DMS153 treated with DMSO at 0.1 percent for 48 hours (cell line): ENCODE data around the gene MEN1.

Experiments
- DNase-seq: peaks from one replicate; lab custom pipeline; 2025; ENCODE audit not compliant: unreplicated experiment; lab: John Stamatoyannopoulos, UW

MEN1 gene

GRCh38 chr11:64788321-64789215 lies 21.8 kb downstream of the MEN1 start:
- no peak for DNase-seq

GRCh38 chr11:64787526-64788320 lies 22.6 kb downstream of the MEN1 start:
- DNase-seq: no peak

- no peak for DNase-seq
Measured at GRCh38 chr11:64786308-64786707, 24.0 kb downstream of the MEN1 start.

GRCh38 chr11:64784813-64785581 lies 25.4 kb downstream of the MEN1 start:
- DNase-seq: no peak

GRCh38 chr11:64778473-64779298 lies 31.7 kb downstream of the MEN1 start, which contains the start of gene SF1:
Gene SF1 (minus strand): TSS chr11:64778542. CDS start chr11:64778392, 150 bp downstream.
- peak; percentile 99 for DNase-seq

- no peak for DNase-seq
Measured at GRCh38 chr11:64778223-64778472, 32.2 kb downstream of the MEN1 start.

GRCh38 chr11:64777449-64778222 lies 32.7 kb downstream of the MEN1 start:
- DNase-seq: peak; percentile 36

GRCh38 chr11:64776875-64777274 lies 33.5 kb downstream of the MEN1 start:
- no peak for DNase-seq

GRCh38 chr11:64776425-64776824 lies 33.9 kb downstream of the MEN1 start:
- DNase-seq: no peak

- no peak for DNase-seq
Measured at GRCh38 chr11:64774144-64774543, 36.2 kb downstream of the MEN1 start.

GRCh38 chr11:64772303-64773018 lies 37.9 kb downstream of the MEN1 start:
- DNase-seq: no peak

- DNase-seq: no peak
Measured at GRCh38 chr11:64771861-64772260, 38.5 kb downstream of the MEN1 start.

- DNase-seq: no peak
Measured at GRCh38 chr11:64770120-64770519, 40.2 kb downstream of the MEN1 start.

GRCh38 chr11:64769283-64769682 lies 41.1 kb downstream of the MEN1 start:
- no peak for DNase-seq

- no peak for DNase-seq
Measured at GRCh38 chr11:64768300-64768694, 42.1 kb downstream of the MEN1 start.

GRCh38 chr11:64767344-64768299 lies 42.7 kb downstream of the MEN1 start:
- no peak for DNase-seq

- DNase-seq: no peak
Measured at GRCh38 chr11:64766881-64767280, 43.5 kb downstream of the MEN1 start.
